HG03066 (cell line): ENCODE measurements around the gene LHFPL5.

Experiments used
- ATAC-seq: cut with Tn5 transposase; IDR thresholded peaks from one replicate; pipeline ENCODE4 v1.9.1; 2021; ENCODE audit warnings: low read depth; ENCODE audit not compliant: unreplicated experiment

The LHFPL5 gene

DNA sequence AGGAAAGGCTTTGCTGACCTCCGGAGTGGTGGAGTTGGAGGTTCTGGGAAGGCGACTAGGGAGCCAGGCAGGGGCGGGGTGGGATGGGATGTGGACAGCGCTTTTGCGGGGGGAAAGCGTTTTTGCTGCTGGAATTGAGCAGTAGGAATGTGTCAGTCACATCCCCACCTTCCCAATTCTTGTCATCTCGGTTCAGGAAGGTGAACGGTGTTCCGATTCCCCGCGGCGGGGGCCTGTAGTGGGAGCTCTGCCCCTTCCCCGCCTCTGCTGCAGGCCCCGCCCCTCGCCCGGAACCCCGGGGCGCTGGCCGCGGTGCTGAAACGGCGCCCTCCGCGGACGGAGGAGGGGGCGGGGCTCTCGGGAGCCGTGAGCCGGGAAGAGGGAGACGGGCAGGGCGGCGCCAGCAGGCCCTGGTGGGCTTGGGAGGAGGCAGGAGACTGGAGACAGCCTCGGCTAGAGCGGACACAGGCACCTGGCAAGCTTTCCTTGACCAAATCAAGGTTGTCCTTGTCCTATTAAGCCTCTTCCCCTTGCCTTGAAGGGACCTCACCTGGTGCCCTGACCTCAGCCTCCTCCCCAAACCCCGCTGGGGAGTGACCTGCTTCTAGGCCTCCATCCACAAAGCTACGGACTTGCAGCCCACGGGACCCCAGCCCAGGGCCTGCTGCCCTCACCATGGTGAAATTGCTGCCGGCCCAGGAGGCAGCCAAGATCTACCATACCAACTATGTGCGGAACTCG is at the start of gene LHFPL5:
Gene LHFPL5, plus strand, starts transcription at position 357 of the 741 bp plus-strand sequence. Its CDS starts 319 bp downstream, at position 676.
- ATAC-seq: no peak

DNA sequence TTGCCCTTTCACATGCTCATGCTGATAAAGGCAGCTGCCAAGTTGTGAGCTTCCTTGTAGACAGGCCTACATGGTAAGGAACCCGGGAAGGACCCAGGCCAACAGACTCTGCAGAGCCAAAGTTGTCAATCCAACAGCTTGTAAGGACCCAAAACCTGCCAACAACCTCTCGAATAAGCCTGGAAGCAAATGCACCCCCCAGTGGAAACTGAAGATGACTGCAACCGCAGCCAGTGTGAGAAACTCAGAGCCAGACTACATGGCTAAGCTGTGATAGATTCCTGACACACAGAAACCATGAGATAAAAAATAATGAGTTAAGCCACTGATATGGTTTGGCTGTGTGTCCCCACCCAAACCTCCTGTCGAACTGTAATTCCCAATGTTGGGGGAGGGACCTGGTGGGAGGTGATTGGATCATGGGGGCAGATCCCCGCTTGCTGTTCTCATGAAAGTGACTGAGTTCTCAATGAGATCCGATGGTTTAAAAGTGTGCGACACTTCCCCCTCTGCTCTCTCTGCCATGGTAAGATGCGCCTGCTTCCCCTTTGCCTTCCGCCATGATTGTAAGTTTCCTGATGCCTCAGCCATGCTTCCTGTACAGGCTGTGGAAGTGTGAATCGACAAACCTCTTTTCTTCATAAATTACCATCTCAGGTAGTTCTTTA is 47.6 kb upstream of the LHFPL5 start:
- ATAC-seq: no peak

GRCh38 chr6:35759426-35759825 is 45.7 kb upstream of the LHFPL5 start:
- no peak for ATAC-seq

- no peak for ATAC-seq
Measured at GRCh38 chr6:35765739-35766138, 39.4 kb upstream of the LHFPL5 start.

DNA sequence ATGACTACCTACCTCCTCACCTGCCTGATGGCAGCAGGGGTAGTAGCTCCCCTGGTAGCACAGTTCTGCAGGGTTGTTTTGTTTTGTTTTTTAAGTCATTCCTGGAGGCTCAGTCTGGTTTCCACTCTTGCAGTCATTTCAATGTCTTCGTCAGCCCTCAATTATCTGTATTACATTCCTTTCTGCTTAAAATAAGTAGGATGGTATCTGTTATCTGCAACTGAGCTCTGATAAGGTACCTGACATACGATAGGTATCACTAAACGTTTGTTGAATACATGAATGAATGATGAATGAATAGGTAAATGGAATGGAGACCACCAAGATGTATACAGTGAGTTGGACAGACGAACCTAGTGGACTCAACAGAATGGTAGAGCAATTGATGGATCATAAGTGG is 35.9 kb upstream of the LHFPL5 start:
- no peak for ATAC-seq

- ATAC-seq: no peak
Measured at GRCh38 chr6:35771343-35771627, 33.9 kb upstream of the LHFPL5 start.

GRCh38 chr6:35774116-35774794 is 30.9 kb upstream of the LHFPL5 start:
- no peak for ATAC-seq

- ATAC-seq: no peak
Measured at GRCh38 chr6:35775031-35775430, 30.1 kb upstream of the LHFPL5 start.

DNA sequence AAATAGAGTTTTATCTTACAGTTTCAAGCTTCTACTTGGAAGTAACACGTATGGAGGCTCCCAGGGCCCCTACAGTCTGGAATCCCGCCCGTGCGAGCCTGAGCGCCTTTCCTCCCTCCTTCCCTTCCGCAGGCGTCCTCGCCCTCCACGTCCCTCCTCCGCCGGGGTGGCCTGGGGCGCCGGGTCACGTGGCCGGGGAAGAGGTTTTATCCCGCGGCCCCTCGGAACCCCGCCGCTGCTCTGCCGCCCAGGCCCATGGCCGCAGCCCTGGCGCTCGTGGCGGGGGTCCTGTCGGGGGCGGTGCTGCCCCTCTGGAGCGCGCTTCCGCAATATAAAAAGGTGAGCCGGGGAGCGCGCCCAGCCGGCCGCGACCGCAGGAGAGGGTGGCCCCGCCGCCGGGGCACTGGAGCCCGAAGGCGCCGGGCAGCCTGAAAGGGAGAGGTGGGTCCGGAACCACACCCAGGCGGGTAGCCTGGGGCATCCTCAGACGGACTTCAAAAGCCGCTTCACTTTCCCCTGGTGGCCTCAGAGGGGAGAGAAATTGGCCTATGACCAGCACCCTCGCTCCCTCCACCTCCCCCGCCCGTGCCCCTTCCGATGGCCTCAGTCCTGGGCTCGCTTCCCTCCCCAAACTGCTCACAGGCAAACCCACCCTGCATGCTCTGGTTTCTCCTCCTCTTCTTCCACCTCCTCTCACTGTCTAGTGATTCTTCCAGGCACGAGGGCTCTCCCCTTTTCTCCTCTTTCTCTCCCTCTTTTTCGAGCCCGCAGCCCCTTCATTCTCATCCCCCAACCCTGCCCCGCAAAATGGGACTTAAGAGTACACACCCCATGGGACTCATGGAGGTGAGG is 28.6 kb upstream of the LHFPL5 start, which contains the start of gene CLPSL2:
Gene CLPSL2, plus strand, starts transcription at position 235 of the 852 bp plus-strand sequence. Its CDS starts 21 bp downstream, at position 256.
- no peak for ATAC-seq

GRCh38 chr6:35777356-35778102 is 27.6 kb upstream of the LHFPL5 start:
- ATAC-seq: no peak

DNA sequence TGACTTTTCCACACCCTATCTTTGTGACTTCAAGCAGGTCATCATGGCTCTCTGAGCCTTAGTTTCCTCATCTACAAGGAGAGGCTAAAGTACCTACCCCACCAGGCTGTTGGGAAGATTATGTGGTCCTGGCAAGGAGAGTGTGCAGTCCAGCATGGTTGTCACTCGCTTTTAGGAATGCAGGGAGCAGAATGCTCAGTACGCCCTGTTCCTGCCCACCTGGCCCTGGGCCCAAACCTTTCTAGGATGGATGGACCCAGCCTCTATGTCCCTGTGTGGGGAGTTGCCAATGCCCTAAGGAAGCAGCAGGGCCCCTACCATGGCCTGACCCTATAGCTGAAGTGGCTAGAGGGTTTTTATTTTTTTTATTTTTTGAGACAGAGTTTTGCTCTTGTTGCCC is 26.7 kb upstream of the LHFPL5 start:
- ATAC-seq: no peak

GRCh38 chr6:35780719-35781118 is 24.4 kb upstream of the LHFPL5 start, which contains the start of gene CLPSL1:
Gene CLPSL1, plus strand, starts transcription at chr6:35781019. Its CDS starts 92 bp downstream, at chr6:35781111.
- ATAC-seq: no peak

DNA sequence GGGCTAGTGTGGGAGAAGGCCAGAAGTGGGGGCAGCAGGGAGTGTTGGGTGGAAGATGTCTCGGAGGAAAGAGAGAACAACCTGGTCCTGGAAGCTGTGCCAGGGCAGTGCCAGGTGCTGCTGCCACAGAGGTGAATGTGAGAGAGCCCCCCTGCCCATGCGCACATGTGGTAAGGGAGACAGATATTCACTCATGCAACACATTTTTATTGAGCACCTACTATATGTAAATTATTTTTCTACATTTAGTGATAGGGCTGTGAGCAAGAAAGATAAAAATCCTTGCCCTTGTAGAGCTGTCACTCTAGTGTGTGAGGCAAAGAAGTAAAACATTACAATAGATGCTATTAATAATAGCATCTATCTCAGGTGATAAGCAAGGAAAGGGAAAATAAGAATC is 23.9 kb upstream of the LHFPL5 start:
- ATAC-seq: no peak

DNA sequence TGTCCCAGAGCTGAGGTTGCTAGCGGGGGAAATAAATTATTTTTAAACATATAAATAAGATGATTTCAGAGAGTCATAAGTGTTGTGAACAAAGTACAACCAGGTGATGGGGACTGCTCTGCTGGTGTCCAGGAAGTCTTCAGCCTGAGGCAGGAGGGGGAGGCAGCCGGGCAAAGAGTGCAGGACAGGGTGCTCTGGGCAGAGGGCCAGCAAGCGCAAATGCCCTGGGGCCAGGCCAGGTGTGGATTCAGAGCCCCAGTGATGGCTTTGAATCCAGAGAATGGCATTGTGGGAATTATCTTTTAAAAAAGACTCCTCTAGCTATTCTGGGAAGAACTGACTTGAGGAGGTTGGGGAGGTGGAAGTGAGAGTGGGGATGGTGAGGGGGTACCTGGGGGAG is 22.7 kb upstream of the LHFPL5 start:
- ATAC-seq: no peak

DNA sequence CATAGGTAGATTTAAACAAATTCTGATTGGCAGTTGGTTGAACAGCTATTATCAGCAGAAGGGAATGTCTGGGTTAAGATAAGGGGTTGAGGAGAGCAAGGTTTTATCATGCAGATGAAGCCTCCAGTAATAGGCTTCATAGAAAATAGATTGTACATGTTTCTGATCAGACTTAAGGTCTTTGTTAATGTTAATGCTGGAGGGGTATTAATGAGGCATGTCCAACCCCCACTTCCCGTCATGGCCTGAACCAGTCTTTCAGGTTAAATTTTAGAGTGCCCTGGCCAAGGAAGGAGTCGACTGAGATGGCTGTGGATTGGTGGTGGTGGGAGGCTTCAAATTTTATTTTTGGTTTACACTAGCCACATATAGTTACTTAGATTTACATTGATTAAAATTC is 21.0 kb upstream of the LHFPL5 start:
- no peak for ATAC-seq

- no peak for ATAC-seq
Measured at GRCh38 chr6:35786272-35786671, 18.9 kb upstream of the LHFPL5 start.

- ATAC-seq: no peak
Measured at GRCh38 chr6:35786810-35787209, 18.3 kb upstream of the LHFPL5 start.

GRCh38 chr6:35787266-35788218 is 17.6 kb upstream of the LHFPL5 start:
- ATAC-seq: no peak

DNA sequence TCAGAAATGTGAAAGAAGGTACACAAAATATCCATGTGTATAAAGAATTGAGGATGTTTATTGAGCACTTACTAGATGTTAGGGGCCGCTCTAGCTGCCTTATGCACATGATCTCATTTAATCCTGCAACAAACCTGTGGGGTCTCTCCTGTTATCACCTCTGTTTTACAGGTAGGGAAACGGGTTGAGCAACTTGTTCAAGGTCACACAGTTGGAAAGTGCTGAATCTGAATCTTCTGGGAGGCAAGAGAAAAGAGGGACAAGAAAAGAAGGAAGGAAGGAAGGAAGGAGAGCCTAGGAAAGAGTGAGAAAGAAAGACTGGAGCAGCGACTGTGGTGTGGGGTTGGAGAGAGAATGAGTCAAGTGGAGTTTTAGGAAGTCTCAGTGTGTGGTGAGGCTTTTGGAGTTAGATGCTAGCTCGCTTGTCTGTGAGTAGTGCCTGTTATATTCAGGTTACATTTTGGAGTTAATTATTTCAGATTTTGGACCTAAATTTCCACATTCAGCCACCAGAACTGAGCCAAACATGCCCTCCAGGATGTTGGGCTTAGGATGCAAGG is 16.6 kb upstream of the LHFPL5 start:
- no peak for ATAC-seq
